ENCODE data around the gene GAS7.

GRCh38 chr17:10147040-10147439, 51.4 kb downstream of the GAS7 start:
- TF ChIP-seq EP300 (IDR thresholded peaks at IDR 0.05): no peak
- TF ChIP-seq POLR2AphosphoS5 (IDR thresholded peaks at IDR 0.05): no peak
- TF ChIP-seq, protein P1, sequence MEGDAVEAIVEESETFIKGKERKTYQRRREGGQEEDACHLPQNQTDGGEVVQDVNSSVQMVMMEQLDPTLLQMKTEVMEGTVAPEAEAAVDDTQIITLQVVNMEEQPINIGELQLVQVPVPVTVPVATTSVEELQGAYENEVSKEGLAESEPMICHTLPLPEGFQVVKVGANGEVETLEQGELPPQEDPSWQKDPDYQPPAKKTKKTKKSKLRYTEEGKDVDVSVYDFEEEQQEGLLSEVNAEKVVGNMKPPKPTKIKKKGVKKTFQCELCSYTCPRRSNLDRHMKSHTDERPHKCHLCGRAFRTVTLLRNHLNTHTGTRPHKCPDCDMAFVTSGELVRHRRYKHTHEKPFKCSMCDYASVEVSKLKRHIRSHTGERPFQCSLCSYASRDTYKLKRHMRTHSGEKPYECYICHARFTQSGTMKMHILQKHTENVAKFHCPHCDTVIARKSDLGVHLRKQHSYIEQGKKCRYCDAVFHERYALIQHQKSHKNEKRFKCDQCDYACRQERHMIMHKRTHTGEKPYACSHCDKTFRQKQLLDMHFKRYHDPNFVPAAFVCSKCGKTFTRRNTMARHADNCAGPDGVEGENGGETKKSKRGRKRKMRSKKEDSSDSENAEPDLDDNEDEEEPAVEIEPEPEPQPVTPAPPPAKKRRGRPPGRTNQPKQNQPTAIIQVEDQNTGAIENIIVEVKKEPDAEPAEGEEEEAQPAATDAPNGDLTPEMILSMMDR (IDR thresholded peaks at IDR 0.05): no peak
- TF ChIP-seq POLR2A (IDR thresholded peaks at IDR 0.05): no peak

Data from gastroesophageal sphincter (tissue), 3 donors.